GM23338 (cell line): Measurements from ENCODE around the gene SLC6A13. TPM values are rescaled to one million over a fixed set of nuclear protein-coding genes. Genes with fewer than 3 reads are reported as not detected.

Experiments
- CTCF ChIP-seq, 2 experiments: fragments of 200-600 bp in 1 of 2; sonication (generic) in 1 of 2; conservative IDR thresholded peaks; 2 replicates each; pipeline versions ENCODE4 v1.5.1 to v1.6.1; 2016 to 2017; ENCODE audit warnings: antibody characterized with exemption in 2 of 2, low read depth in 2 of 2, mild to moderate bottlenecking in 2 of 2, moderate library complexity in 1 of 2
- EZH2 ChIP-seq: fragments of 200-600 bp; sonication (generic); IDR thresholded peaks from one replicate; pipeline ENCODE4 v1.8.0; 2017; ENCODE audit warnings: antibody characterized with exemption, mild to moderate bottlenecking, low read depth; ENCODE audit not compliant: unreplicated experiment
- JUNB ChIP-seq: IDR thresholded peaks from one replicate; pipeline ENCODE4 v1.6.1; 2016; ENCODE audit warnings: antibody characterized with exemption; ENCODE audit not compliant: unreplicated experiment
- REST ChIP-seq: IDR thresholded peaks from one replicate; pipeline ENCODE4 v1.6.1; 2018; ENCODE audit warnings: antibody characterized with exemption; ENCODE audit not compliant: unreplicated experiment
- ZNF114 ChIP-seq: fragments of 250-450 bp; sonication (Bioruptor Pico); IDR thresholded peaks from 2 replicates; pipeline ENCODE4 v1.5.0; 2020; ENCODE audit warnings: mild to moderate bottlenecking, moderate library complexity
- ZNF462 ChIP-seq: fragments of 250-450 bp; sonication (Bioruptor Pico); IDR thresholded peaks from 2 replicates; pipeline ENCODE4 v1.5.0; 2020; ENCODE audit warnings: mild to moderate bottlenecking, moderate library complexity
- polyA plus RNA-seq: library from polyadenylated mRNA; unstranded; fragments of >200 nt; fragmentation: Nextera tagmentation; extraction: Ambion mirVana; gene quantifications from 2 replicates; pipeline ENCODE4 v1.2.1, GENCODE V29; 2016
- total RNA-seq: library from RNA; depleted of rRNA; stranded (reverse); fragments of >200 nt; shearing (Covaris generic); gene quantifications from 2 replicates; pipeline ENCODE4 v1.2.3, GENCODE V29; 2014

The SLC6A13 gene
- total and polyA plus RNA-seq, 2 experiments from 2014 or later, result not detected

- no peak for TF ChIP-seq ZNF462
- TF ChIP-seq ZNF114, result no peak
- no peak for TF ChIP-seq EZH2
- TF ChIP-seq JUNB, result no peak
- no peak for TF ChIP-seq CTCF (conservative IDR thresholded peaks at IDR 0.05; ENCODE audit: low read depth in 2 of 2)
- TF ChIP-seq REST, result no peak
Observed at GRCh38 chr12:233615-233968, 29.0 kb downstream of the SLC6A13 start (continued).
